WTC11 (cell line): ENCODE data around the gene ZNF333.

Experiments
- FOXP1 ChIP-seq: sonication (generic); formaldehyde crosslinking; IDR thresholded peaks from 2 replicates; pipeline ENCODE4 v1.8.0; 2022; ENCODE audit warnings: missing genetic modification reagents, mild to moderate bottlenecking, moderate library complexity, borderline replicate concordance
- HMGA2 ChIP-seq: fragments of 250-450 bp; sonication (Bioruptor Pico); IDR thresholded peaks from 2 replicates; pipeline ENCODE4 v1.4.0; 2021; ENCODE audit warnings: mild to moderate bottlenecking, moderate library complexity
- JUN ChIP-seq: sonication (generic); formaldehyde crosslinking; IDR thresholded peaks from 2 replicates; pipeline ENCODE4 v1.8.0; 2023; ENCODE audit warnings: mild to moderate bottlenecking, missing genetic modification reagents
- NFYB ChIP-seq: sonication (generic); formaldehyde crosslinking; conservative IDR thresholded peaks from 2 replicates; pipeline ENCODE4 v1.8.0; 2022; ENCODE audit warnings: low read depth, missing genetic modification reagents
- TF ChIP-seq, protein P1 (sequence below): sonication (generic); formaldehyde crosslinking; conservative IDR thresholded peaks from 2 replicates; pipeline ENCODE4 v1.8.1; 2023; ENCODE audit warnings: mild to moderate bottlenecking, low read depth, missing genetic modification reagents, moderate library complexity
- TF ChIP-seq, protein P2 (sequence below): sonication (generic); formaldehyde crosslinking; IDR thresholded peaks from 2 replicates; pipeline ENCODE4 v1.8.1; 2023; ENCODE audit warnings: mild to moderate bottlenecking, missing genetic modification reagents, moderate library complexity
- TF ChIP-seq, protein P3 (sequence below): fragments of 200-600 bp; IDR thresholded peaks from 2 replicates; pipeline ENCODE4 v1.8.0; 2022; ENCODE audit warnings: antibody characterized with exemption
- TF ChIP-seq, protein P4 (sequence below): fragments of 250-450 bp; sonication (Bioruptor Pico); IDR thresholded peaks from 2 replicates; pipeline ENCODE4 v1.9.0; 2021; ENCODE audit warnings: moderate library complexity, mild to moderate bottlenecking, inconsistent platforms, borderline replicate concordance

DNA sequence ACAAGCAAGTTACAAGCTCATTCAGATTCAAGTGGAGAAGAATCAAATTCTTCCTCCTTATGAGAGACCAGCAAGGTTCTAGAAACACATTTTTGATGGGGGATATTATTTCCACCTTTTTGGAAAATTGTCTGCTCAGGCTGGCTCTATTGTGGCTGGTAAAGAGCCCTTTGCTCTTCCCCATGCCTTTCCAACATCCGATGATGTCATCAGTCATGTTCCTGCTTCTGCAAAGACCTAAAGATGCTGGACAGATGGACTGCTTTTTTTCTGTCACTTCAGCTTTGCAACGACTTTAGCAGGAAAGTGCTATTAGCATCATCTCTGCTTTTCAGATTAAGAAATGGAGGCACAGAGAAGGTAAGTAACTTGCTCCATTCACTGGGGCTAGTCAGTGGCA is 19.4 kb upstream of the ZNF333 start:
- TF ChIP-seq JUN (CRISPR knock-in tag) (no peak), FOXP1 (no peak), HMGA2 (CRISPR knock-in tag) (no peak), NFYB (no peak)
- TF ChIP-seq, protein P1, sequence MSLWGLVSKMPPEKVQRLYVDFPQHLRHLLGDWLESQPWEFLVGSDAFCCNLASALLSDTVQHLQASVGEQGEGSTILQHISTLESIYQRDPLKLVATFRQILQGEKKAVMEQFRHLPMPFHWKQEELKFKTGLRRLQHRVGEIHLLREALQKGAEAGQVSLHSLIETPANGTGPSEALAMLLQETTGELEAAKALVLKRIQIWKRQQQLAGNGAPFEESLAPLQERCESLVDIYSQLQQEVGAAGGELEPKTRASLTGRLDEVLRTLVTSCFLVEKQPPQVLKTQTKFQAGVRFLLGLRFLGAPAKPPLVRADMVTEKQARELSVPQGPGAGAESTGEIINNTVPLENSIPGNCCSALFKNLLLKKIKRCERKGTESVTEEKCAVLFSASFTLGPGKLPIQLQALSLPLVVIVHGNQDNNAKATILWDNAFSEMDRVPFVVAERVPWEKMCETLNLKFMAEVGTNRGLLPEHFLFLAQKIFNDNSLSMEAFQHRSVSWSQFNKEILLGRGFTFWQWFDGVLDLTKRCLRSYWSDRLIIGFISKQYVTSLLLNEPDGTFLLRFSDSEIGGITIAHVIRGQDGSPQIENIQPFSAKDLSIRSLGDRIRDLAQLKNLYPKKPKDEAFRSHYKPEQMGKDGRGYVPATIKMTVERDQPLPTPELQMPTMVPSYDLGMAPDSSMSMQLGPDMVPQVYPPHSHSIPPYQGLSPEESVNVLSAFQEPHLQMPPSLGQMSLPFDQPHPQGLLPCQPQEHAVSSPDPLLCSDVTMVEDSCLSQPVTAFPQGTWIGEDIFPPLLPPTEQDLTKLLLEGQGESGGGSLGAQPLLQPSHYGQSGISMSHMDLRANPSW (CRISPR knock-in tag) = no peak
- TF ChIP-seq, protein P2, sequence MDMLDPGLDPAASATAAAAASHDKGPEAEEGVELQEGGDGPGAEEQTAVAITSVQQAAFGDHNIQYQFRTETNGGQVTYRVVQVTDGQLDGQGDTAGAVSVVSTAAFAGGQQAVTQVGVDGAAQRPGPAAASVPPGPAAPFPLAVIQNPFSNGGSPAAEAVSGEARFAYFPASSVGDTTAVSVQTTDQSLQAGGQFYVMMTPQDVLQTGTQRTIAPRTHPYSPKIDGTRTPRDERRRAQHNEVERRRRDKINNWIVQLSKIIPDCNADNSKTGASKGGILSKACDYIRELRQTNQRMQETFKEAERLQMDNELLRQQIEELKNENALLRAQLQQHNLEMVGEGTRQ (CRISPR knock-in tag) = no peak
- TF ChIP-seq, protein P3, sequence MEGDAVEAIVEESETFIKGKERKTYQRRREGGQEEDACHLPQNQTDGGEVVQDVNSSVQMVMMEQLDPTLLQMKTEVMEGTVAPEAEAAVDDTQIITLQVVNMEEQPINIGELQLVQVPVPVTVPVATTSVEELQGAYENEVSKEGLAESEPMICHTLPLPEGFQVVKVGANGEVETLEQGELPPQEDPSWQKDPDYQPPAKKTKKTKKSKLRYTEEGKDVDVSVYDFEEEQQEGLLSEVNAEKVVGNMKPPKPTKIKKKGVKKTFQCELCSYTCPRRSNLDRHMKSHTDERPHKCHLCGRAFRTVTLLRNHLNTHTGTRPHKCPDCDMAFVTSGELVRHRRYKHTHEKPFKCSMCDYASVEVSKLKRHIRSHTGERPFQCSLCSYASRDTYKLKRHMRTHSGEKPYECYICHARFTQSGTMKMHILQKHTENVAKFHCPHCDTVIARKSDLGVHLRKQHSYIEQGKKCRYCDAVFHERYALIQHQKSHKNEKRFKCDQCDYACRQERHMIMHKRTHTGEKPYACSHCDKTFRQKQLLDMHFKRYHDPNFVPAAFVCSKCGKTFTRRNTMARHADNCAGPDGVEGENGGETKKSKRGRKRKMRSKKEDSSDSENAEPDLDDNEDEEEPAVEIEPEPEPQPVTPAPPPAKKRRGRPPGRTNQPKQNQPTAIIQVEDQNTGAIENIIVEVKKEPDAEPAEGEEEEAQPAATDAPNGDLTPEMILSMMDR = no peak
- TF ChIP-seq, protein P4, sequence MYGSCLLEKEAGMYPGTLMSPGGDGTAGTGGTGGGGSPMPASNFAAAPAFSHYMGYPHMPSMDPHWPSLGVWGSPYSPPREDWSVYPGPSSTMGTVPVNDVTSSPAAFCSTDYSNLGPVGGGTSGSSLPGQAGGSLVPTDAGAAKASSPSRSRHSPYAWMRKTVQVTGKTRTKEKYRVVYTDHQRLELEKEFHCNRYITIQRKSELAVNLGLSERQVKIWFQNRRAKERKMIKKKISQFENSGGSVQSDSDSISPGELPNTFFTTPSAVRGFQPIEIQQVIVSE = no peak
